ENCODE data around the gene WIPF2. TPM values are rescaled to one million over a fixed set of nuclear protein-coding genes. Genes with fewer than 3 reads are reported as not detected.
"Not testable (repeated sequence)": the region's sequence is repeated elsewhere in the genome, so short reads cannot be mapped to it uniquely, and the experiment has no call there.

The WIPF2 gene
- total RNA-seq, 4 donors from 2014 or later = 4.9 to 34.3 (median 8.6) TPM

DNA sequence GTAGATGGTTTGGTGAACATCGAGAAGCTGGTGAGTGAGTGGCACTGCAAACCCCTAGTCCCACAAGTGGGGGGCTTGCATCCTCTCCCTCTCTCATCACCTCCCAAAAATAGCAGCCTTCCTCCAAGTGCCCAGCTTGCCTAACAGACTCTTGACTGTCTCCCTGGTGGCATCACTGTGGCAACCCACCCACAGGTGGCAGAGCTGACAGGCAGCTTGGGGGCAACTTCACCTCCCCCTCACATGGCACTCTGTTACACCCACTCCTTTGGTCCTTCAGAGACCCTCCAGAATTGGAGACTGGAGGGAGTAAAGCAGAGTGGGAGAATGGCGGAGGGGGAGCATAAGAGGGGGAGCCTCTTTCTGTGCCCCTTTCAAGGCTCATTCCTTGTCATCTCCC lies 26.1 kb upstream of the WIPF2 start:
- no peak for TF ChIP-seq CTCF (IDR thresholded peaks at IDR 0.05)
- no peak for TF ChIP-seq POLR2A (IDR thresholded peaks at IDR 0.05)
- Histone ChIP-seq H3K27ac (no peak overlapping the region), H3K4me3 (no peak overlapping the region), H3K9me3 (no peaks in the 10 kb centered on the region), H3K36me3 (no peaks in the 10 kb centered on the region), H3K4me1 (no peaks in the 10 kb centered on the region), H3K27me3 (no peaks in the 10 kb centered on the region)
- intact Hi-C loops (cut with DNase I; ENCODE audit: low total_unique reads) = no loop called here
- DNase-seq = no peak

- TF ChIP-seq CTCF (IDR thresholded peaks at IDR 0.05) = no peak
- TF ChIP-seq POLR2A (IDR thresholded peaks at IDR 0.05) = no peak
- intact Hi-C loops (cut with DNase I; ENCODE audit: low total_unique reads) = no loop called here
- H3K9me3 ChIP-seq = no peaks in the 10 kb centered on the region
- H3K4me1 ChIP-seq = no peaks in the 10 kb centered on the region
- H3K27ac ChIP-seq = no peak overlapping the region
- H3K4me3 ChIP-seq = no peak overlapping the region
- H3K27me3 ChIP-seq = no peaks in the 10 kb centered on the region
- no peaks in the 10 kb centered on the region for H3K36me3 ChIP-seq
- no peak for DNase-seq
Measured at GRCh38 chr17:40194821-40195220, 24.3 kb upstream of the WIPF2 start.

DNA sequence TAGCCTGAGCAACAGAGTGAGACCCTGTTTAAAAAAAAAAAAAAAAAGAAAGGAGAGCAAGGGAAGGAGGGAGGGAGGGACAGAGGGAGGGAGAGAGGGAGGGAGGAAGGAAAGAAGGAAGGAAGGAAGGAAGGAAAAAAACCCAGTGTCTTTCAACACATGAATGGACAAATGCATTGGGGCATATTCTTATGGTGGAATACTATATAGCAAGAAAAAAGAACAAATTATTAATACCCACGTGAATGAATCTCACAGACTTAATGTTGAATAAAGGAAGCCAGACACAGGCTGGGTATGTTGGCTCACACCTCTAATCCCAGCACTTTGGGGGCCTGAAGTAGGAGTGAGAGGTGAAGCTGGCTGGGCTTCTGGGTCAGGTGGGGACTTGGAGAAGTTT lies 21.6 kb upstream of the WIPF2 start:
- no peak overlapping the region for H3K27ac ChIP-seq
- no peaks in the 10 kb centered on the region for H3K9me3 ChIP-seq
- H3K4me3 ChIP-seq = no peak overlapping the region
- TF ChIP-seq POLR2A (IDR thresholded peaks at IDR 0.05) = no peak
- TF ChIP-seq CTCF (IDR thresholded peaks at IDR 0.05) = no peak
- no peak for DNase-seq
- H3K4me1 ChIP-seq = no peaks in the 10 kb centered on the region
- no peaks in the 10 kb centered on the region for H3K36me3 ChIP-seq
- H3K27me3 ChIP-seq = no peaks in the 10 kb centered on the region
- intact Hi-C loops (cut with DNase I; ENCODE audit: low total_unique reads) = no loop called here

DNA sequence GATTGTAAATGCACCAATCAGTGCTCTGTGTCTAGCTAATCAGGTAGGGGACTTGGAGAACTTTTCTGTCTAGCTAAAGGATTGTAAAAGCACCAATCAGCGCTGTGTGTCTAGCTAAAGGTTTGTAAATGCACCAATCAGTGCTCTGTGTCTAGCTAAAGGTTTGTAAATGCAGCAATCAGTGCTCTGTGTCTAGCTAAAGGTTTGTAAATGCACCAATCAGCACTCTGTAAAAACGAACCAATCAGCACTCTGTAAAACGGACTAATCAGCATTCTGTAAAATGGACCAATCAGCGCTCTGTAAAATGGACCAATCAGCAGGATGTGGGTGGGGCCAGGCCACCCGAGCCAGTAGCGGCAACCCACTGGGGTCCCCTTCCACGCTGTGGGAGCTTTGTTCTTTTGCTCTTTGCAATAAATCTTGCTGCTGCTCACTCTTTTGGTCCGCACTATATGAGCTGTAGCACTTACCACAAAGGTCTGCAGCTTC lies 21.1 kb upstream of the WIPF2 start:
- intact Hi-C loops (cut with DNase I; ENCODE audit: low total_unique reads) = not testable (repeated sequence)

GRCh38 chr17:40198576-40198975 lies 20.5 kb upstream of the WIPF2 start:
- H3K9me3 ChIP-seq = no peaks in the 10 kb centered on the region
- no peaks in the 10 kb centered on the region for H3K27me3 ChIP-seq
- H3K36me3 ChIP-seq = no peaks in the 10 kb centered on the region
- no peak for TF ChIP-seq CTCF (IDR thresholded peaks at IDR 0.05)
- H3K4me1 ChIP-seq = no peaks in the 10 kb centered on the region
- DNase-seq = no peak
- no peak overlapping the region for H3K4me3 ChIP-seq
- intact Hi-C loops (cut with DNase I; ENCODE audit: low total_unique reads) = no loop called here
- H3K27ac ChIP-seq = no peak overlapping the region

More for the DNA sequence above, 21.1 kb upstream of the WIPF2 start:
- not testable (repeated sequence) for H3K27me3 ChIP-seq, H3K36me3 ChIP-seq, H3K27ac ChIP-seq, H3K4me3 ChIP-seq, H3K4me1 ChIP-seq, H3K9me3 ChIP-seq, DNase-seq

- H3K4me1 ChIP-seq = no peaks in the 10 kb centered on the region
- H3K36me3 ChIP-seq = no peaks in the 10 kb centered on the region
- DNase-seq = no peak
- no peaks in the 10 kb centered on the region for H3K9me3 ChIP-seq
- no peak overlapping the region for H3K4me3 ChIP-seq
- no peak overlapping the region for H3K27ac ChIP-seq
- intact Hi-C loops (cut with DNase I; ENCODE audit: low total_unique reads) = no loop called here
- no peak for TF ChIP-seq CTCF (IDR thresholded peaks at IDR 0.05)
- TF ChIP-seq POLR2A (IDR thresholded peaks at IDR 0.05) = no peak
- H3K27me3 ChIP-seq = no peaks in the 10 kb centered on the region
Measured at GRCh38 chr17:40203131-40203530, 16.0 kb upstream of the WIPF2 start.

GRCh38 chr17:40206193-40206592 lies 12.9 kb upstream of the WIPF2 start:
- DNase-seq; intact Hi-C loops (cut with DNase I; ENCODE audit: low total_unique reads): not testable (repeated sequence)

More at GRCh38 chr17:40206193-40206592, 12.9 kb upstream of the WIPF2 start:
- not testable (repeated sequence) for H3K27ac ChIP-seq, H3K4me3 ChIP-seq, H3K4me1 ChIP-seq, H3K27me3 ChIP-seq, H3K36me3 ChIP-seq, H3K9me3 ChIP-seq
